MG63 (cell line): ENCODE results near the gene ATAD3A. TPM values are rescaled to one million over a fixed set of nuclear protein-coding genes. Genes with fewer than 3 reads are reported as not detected.
"Not testable (repeated sequence)": the region's sequence is repeated elsewhere in the genome, so short reads cannot be mapped to it uniquely, and the experiment has no call there.

ENCODE experiments used
- DNase-seq: peaks from one replicate; pipeline ENCODE4 v3.0.0-alpha.2; 2020
- H3K27me3 ChIP-seq: fragments of 250-450 bp; sonication (Bioruptor Pico); 2 replicates; pipeline ENCODE4 v1.5.1; 2020; ENCODE audit warnings: mild to moderate bottlenecking, moderate library complexity
- H3K36me3 ChIP-seq: fragments of 250-450 bp; sonication (Bioruptor Pico); 2 replicates; pipeline ENCODE4 v1.5.1; 2020; ENCODE audit warnings: mild to moderate bottlenecking, moderate library complexity
- H3K4me3 ChIP-seq: fragments of 250-450 bp; sonication (Bioruptor Pico); 2 replicates; pipeline ENCODE4 v1.5.1; 2020; ENCODE audit warnings: mild to moderate bottlenecking, moderate library complexity
- H3K9me3 ChIP-seq: fragments of 250-450 bp; sonication (Bioruptor Pico); 2 replicates; pipeline ENCODE4 v1.5.1; 2020; ENCODE audit warnings: mild to moderate bottlenecking, moderate library complexity
- total RNA-seq: library from RNA; depleted of rRNA; stranded (reverse); fragments of >200 nt; shearing (Covaris generic); gene quantifications from 2 replicates; pipeline ENCODE4 v1.2.3, GENCODE V29; 2014; ENCODE audit warnings: low replicate concordance

Gene ATAD3A
- total RNA-seq, 1 experiment from 2014 or later, result 74.6 TPM

DNA sequence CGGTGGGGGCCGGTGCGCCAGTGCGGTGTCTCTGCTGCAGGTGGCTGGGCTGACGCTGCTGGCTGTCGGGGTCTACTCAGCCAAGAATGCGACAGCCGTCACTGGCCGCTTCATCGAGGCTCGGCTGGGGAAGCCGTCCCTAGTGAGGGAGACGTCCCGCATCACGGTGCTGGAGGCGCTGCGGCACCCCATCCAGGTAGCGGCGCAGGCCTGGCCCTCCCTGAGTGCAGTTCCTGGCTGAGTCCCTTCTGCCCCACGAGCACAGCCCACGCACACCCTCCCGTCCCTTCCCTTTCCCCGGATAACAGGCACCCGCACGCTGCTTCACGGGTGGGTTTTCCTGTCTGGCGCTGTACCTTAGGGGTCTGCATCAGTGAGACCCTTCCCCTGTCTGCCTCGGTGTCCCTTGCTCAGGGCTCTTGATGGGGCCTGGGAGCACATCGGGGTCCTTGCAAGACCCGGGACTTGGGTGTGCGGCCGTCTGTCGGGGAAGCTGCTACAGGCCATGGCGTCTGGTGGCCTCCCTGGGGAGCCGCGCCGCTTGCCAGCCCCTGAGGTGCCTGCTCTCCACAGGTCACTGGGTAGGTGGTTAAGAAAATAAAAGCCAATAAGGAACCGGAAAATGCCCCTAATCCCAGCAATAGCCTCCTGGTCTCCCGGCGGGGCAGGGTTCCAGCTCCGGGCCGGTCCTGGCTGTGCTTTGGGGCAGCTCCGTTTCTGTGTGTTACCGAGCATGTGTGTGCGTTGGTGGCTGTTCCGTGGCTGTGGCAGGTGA, 26.8 kb upstream of the ATAD3A start:
- H3K9me3 ChIP-seq, H3K27me3 ChIP-seq, H3K4me3 ChIP-seq, DNase-seq: not testable (repeated sequence)
- H3K36me3 ChIP-seq, result peaks cover 67% of the 10 kb centered on the region

DNA sequence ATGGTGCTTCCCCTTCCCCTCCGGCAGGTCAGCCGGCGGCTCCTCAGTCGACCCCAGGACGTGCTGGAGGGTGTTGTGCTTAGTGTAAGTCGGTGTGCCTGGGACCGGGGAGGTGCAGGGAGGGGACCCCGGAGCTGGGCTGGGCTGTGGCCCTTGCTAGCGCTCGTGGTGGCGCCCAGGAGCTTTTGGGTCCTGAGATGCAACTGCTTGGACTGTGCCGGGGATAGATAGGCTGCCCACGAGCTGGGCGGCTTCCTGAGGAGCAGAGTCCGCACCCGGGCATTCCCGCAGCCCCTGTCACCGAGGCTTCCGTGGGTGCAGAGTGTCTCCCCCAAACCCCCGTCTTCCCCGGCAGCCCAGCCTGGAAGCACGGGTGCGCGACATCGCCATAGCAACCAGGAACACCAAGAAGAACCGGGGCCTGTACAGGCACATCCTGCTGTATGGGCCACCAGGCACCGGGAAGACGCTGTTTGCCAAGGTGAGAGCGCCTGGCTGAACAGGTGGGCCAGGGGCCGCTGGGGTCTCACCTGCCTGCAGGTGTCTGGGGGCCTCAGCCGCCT, 26.1 kb upstream of the ATAD3A start:
- H3K36me3 ChIP-seq, result peaks cover 70% of the 10 kb centered on the region
- H3K9me3 ChIP-seq, DNase-seq, H3K4me3 ChIP-seq, H3K27me3 ChIP-seq: not testable (repeated sequence)

DNA sequence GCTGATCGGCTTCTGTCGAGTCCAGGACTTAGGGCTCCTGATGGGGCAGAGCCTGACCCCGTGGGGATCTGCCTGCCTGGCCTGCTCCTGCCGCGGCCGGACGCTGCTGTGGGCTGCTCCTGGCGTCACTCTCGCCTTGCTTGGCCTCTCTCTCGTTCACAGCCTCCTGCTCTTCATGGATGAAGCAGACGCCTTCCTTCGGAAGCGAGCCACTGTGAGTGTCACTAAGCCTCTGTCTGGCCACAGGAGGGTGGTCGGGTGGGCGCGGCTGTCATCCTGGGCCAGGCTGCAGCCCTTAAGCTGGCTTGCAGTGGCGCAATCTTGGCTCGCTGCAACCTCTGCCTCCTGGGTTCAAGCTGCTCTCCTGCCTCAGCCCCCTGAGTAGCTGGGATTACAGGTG, 24.3 kb upstream of the ATAD3A start:
- Histone ChIP-seq H3K4me3 (no peak overlapping the region), H3K9me3 (no peaks in the 10 kb centered on the region), H3K27me3 (no peaks in the 10 kb centered on the region), H3K36me3 (peaks cover 83% of the 10 kb centered on the region)
- no peak for DNase-seq

DNA sequence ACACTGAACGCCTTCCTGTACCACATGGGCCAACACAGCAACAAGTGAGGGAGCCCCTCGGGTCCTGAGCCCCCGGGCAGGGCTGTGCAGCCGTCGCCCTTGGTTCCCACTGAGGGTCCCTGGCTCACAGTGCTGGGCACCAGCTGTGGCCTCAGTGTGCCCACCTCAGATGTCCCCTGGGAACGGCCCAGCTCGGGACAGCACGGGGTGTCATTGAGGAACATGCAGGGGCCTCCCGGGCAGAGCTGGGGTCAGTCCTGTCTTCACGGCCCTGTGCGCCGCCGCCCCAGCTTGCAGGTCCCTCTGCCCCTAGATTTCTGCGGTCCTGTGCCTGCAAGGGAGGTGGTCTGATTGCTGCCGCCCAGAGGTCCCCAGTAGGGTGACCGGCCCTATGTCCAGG, 22.7 kb upstream of the ATAD3A start:
- H3K27me3 ChIP-seq, result no peaks in the 10 kb centered on the region
- no peak overlapping the region for H3K4me3 ChIP-seq
- peaks cover 80% of the 10 kb centered on the region for H3K36me3 ChIP-seq
- no peaks in the 10 kb centered on the region for H3K9me3 ChIP-seq
- no peak for DNase-seq

DNA sequence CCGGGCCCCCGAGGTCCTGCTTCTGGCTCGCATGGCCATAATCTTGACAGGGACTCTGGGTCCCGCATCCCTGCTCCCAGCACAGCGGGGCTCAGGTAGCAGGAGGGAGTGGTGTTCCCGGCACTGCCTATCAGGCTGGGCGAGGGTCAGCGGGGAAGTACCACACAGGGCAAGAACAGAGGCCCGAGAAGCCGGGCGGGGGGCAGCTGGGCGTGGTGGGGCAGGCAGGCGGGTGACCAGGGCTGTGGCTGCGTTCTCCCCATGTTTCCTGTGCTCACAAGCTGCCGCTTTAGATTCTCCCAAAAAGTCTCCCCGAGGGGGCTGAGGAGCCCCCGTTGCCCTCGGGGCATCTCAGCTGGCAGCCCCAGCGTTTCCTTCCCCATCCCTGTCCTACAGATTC, 22.1 kb upstream of the ATAD3A start:
- Histone ChIP-seq H3K4me3 (no peak overlapping the region), H3K36me3 (peaks cover 79% of the 10 kb centered on the region)
- no peak for DNase-seq

DNA sequence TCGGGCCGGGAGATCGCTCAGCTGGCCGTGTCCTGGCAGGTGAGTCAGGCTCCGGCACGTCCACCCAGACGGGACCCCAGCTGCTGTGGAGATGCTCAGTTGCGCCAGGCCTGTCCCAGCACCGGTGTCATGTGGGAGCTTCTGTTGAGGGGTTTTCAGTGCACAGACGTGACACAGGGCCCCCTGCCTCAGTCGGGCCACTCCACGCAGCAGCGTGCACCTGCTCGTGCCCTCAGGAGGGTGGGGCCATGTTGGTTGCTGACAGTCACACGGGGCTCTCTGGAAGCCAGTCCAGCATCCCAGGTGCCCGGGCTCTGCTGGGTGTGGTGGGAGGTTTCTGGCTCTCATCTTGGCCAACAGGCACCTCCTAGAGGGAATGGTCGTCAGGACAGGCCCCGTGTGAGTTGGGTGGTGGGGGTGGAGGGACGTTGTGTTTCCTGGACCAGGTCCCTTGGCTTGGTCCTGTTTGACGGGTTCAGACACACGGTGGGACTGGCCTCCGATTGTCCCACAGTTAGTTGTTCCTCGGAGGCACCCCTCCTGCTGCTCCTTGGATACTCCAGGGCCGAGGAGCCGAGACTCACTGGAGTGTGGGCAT, 21.2 kb upstream of the ATAD3A start:
- no peak for DNase-seq
- peaks cover 74% of the 10 kb centered on the region for H3K36me3 ChIP-seq
- no peaks in the 10 kb centered on the region for H3K27me3 ChIP-seq
- H3K4me3 ChIP-seq, result no peak overlapping the region
- no peaks in the 10 kb centered on the region for H3K9me3 ChIP-seq

More for the DNA sequence above, 22.1 kb upstream of the ATAD3A start:
- Histone ChIP-seq H3K9me3 (no peaks in the 10 kb centered on the region), H3K27me3 (no peaks in the 10 kb centered on the region)

DNA sequence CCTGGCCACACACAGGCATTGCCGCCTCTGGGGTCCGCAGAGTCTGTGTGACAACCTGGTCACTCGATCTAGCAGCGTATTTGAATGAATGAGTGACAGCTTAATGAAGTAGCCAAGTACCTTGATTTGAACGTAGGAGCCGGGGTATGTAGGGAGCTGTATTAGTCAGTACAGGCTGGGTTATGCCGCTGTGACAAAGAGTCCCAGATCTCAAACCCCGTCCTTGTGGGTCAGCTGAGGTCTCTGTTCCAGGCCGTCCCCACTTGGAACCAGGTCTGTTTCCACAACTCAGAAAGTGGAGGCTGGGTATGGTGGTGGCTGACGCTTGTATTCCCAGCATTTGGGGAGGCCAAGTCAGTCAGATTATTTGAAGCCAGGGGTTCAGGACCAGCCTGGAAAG, 20.4 kb upstream of the ATAD3A start:
- no peaks in the 10 kb centered on the region for H3K9me3 ChIP-seq
- peaks cover 75% of the 10 kb centered on the region for H3K36me3 ChIP-seq
- H3K27me3 ChIP-seq, result no peaks in the 10 kb centered on the region
- no peak overlapping the region for H3K4me3 ChIP-seq
- no peak for DNase-seq

DNA sequence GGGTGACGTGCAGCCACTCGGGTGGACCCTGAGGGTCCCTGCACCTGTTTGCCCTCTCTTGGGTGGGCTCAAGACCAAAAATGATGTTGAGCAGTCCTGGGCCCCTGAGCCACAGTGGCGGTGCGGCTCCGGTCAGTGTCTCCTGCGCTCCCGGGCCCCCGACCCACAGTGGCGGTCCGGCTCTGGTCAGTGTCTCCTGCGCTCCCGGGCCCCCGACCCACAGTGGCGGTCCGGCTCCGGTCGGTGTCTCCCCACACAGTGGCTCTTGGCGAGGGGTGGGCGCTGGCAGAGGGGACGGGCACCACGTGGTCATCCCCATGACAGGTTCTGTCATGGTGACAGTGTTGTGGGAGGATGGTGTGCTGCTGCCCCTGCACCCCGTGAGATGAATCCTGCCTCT, 17.7 kb upstream of the ATAD3A start:
- not testable (repeated sequence) for DNase-seq

DNA sequence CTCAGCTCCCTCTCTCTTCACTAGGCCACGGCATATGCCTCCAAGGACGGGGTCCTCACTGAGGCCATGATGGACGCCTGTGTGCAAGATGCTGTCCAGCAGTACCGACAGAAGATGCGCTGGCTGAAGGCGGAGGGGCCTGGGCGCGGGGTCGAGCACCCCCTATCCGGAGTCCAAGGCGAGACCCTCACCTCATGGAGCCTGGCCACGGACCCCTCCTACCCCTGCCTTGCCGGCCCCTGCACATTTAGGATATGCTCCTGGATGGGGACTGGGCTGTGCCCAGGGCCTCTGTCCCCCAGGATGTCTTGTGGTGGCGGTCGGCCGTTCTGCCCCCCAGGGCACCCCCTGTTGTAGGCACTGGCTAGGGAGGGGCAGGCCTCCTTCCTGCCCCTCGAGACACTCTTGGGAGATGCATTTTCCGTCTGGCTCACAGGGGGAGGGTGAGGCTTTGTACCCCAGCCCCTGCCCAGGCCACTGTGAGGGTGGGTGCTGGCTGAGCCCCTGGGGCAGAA, 16.4 kb upstream of the ATAD3A start:
- H3K27me3 ChIP-seq, H3K4me3 ChIP-seq, DNase-seq, H3K9me3 ChIP-seq: not testable (repeated sequence)
- peaks cover 43% of the 10 kb centered on the region for H3K36me3 ChIP-seq

More for the DNA sequence above, 17.7 kb upstream of the ATAD3A start:
- peaks cover 55% of the 10 kb centered on the region for H3K36me3 ChIP-seq
- H3K9me3 ChIP-seq, H3K4me3 ChIP-seq, H3K27me3 ChIP-seq: not testable (repeated sequence)

DNA sequence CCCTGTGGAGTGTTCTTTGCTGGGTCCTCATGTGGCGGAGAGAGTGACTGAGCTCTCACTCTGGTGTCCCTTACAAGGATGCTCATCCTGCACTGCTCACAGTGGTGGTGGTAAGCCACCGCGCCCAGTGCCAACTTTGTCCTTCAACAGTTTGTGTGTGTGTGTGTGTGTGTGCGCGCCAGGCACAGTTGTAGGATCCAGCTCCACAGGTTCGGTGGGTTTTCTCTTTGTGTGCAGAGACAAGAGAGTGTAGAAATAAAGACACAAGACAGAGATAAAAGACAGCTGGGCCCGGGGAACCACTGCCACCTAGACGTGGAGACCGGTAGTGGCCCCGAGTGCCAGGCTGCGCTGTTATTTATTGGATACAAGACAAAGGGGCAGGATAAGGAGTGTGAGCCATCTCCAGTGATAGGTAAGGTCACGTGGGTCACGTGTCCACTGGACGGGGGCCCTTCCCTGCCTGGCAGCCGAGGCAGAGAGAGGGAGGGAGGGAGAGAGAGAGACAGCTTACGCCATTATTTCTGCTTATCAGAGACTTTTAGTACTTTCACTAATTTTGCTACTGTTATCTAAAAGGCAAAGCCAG, 7.1 kb upstream of the ATAD3A start:
- H3K27me3 ChIP-seq, H3K9me3 ChIP-seq, H3K4me3 ChIP-seq, H3K36me3 ChIP-seq: not testable (repeated sequence)
- peak; percentile 59 for DNase-seq

DNA sequence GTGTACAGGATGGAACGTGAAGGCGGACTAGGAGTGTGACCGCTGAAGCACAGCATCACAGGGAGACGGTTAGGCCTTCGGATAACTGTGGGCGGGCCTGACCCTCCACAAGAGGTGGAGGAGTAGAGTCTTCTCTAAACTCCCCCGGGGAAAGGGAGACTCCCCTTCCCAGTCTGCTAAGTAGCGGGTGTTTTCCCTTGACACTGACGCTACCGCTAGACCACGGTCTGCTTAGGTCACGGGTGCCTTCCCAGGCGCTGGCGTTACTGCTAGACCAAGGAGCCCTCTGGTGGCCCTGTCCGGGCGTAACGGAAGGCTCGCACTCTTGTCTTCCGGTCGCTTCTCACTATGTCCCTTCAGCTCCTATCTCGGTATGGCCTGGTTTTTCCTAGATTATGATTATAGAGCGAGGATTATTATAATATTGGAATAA, 6.6 kb upstream of the ATAD3A start:
- not testable (repeated sequence) for DNase-seq

DNA sequence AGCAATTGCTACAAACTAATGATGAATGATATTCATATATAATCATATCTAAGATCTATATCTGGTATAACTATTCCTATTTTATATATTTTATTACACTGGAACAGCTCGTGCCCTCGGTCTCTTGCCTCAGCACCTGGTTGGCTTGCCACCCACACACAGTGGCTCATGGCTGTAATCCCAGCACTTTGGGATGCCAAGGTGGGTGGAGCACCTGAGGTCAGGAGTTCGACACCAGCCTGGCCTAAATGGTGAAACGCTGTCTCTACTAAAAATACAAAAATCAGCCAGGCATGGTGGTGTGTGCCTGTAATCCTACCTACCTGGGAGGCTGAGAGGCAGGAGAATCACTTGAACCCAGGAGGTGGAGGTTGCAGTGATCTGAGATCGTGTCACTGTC, 6.2 kb upstream of the ATAD3A start:
- H3K27me3 ChIP-seq, H3K4me3 ChIP-seq, H3K9me3 ChIP-seq, H3K36me3 ChIP-seq, DNase-seq: not testable (repeated sequence)

More for the DNA sequence above, 6.6 kb upstream of the ATAD3A start:
- H3K27me3 ChIP-seq, H3K4me3 ChIP-seq, H3K36me3 ChIP-seq, H3K9me3 ChIP-seq: not testable (repeated sequence)

DNA sequence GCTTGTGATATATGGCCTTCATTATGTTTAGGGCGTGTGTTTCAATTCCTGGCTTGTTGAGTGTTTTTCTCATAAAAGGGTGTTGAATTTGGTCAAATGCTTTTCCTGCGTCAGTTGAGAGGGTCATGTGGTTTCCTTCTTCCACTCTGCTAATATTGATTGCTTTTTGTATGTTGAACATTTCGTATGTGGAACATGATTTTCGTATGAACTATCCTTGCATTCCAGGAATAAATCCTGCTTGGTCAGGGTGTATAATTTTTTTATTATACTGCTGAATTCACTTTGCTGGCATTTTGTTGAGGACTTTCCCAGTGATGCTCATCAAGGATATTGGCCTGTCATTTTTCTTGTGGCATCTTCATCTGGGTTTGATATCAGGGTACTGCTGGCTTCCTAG, 4.7 kb upstream of the ATAD3A start:
- no peaks in the 10 kb centered on the region for H3K9me3 ChIP-seq
- no peak overlapping the region for H3K4me3 ChIP-seq
- DNase-seq, result no peak
- H3K36me3 ChIP-seq, result no peaks in the 10 kb centered on the region
- no peaks in the 10 kb centered on the region for H3K27me3 ChIP-seq

DNA sequence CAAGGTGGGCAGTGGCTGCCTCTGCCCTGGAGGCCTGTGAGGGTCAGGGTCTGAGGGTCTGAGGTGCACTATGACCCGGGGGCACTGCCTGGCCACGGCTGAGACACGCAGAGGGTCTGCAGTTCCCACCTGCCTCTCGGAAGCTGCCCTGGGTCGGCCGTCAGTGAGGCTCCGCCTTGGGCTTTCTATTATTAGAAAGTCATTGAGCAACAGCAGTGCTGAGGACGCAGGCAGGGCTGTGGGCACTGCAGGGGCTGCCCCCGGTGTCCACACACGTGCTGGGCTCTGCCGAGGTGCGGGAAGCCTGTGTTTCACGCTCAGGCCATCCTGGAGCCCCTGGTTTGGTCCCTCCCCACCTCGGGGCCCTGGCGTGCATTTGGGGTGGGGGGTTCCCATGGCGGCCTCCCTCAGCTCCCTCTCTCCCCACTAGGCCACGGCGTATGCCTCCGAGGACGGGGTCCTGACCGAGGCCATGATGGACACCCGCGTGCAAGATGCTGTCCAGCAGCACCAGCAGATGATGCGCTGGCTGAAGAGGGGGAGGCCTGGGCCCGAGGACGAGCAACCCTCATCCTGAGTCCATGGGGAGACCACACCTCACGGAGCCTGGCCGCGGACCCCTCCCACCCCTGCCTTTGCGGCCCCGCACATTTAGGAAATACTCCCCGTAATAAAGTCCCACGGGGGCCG, 3.0 kb upstream of the ATAD3A start:
- H3K36me3 ChIP-seq, H3K4me3 ChIP-seq, H3K9me3 ChIP-seq, H3K27me3 ChIP-seq, DNase-seq: not testable (repeated sequence)

DNA sequence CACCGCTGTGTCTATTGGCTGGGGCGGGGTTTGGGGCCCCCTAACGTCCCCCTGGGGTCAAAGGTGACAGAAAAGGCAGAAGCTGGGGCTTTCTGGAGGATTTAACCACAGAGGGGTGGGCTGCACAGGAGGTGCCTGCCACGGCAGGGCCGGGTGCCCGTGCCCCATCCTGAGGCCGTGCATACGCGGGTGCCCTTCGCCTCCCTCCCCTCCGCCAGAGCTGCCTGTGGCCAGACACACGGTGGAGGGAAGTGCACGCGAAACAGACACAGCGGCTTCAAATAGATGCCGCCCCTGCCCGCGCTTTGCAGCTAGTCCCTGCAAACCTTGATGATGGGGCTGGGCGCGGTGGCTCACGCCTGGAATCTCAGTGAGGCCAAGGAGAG, 2.5 kb upstream of the ATAD3A start:
- H3K9me3 ChIP-seq, result not testable (repeated sequence)

DNA sequence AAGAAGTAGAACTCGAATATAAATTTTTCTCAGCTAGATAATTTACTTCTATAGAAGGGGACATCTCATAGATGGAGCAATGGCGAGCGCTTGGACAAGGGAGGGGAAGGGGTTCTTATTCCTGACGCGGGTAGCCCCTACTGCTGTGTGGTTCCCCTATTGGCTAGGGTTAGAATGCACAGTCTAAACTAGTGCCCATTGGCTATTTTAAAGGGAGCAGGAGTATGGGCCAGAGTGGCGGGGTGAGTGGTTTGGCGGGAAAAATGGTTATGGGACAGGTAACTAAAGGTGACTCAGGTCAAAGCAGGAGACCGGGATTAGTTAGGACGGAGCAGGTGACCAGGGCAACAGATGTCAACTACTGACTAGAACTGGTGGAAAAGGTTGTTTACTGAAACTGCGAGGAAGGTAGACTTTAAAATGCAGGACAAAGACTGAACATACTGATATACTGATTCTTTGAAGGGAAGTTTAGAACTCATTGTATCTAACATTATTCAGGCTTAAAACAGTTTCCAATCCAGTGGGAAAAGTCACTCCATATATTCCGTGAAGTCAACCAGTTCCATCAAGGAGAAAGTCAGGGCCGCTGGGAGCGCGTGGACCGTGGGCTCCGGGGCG, 940 bp upstream of the ATAD3A start:
- H3K27me3 ChIP-seq, result no peaks in the 10 kb centered on the region
- no peaks in the 10 kb centered on the region for H3K9me3 ChIP-seq
- peak overlapping the region; percentile 92 for H3K4me3 ChIP-seq
- DNase-seq, result no peak
- peaks cover 13% of the 10 kb centered on the region for H3K36me3 ChIP-seq

More for the DNA sequence above, 2.5 kb upstream of the ATAD3A start:
- H3K36me3 ChIP-seq, H3K4me3 ChIP-seq, H3K27me3 ChIP-seq, DNase-seq: not testable (repeated sequence)
